Tibial nerve (tissue), 4 donors: ENCODE results near the gene TMEM132D. TPM values are rescaled to one million over a fixed set of nuclear protein-coding genes. Genes with fewer than 3 reads are reported as not detected.

ENCODE experiments used
- DNase-seq, 2 donors: peaks; one replicate each; pipeline ENCODE4 v3.0.0-alpha.2; 2019; ENCODE audit warnings: low spot score in 2 of 2
- H3K27ac ChIP-seq, 4 donors: fragments of 200-600 bp; sonication (generic) in 3 of 4; one replicate each; pipeline ENCODE4 v1.5.1; 2017 to 2019; ENCODE audit warnings: mild to moderate bottlenecking in 1 of 4
- H3K27me3 ChIP-seq, 2 donors: fragments of 200-600 bp; sonication (generic) in 1 of 2; one replicate each; pipeline versions ENCODE4 v1.5.1 to v1.6.0; 2017 to 2019
- H3K36me3 ChIP-seq, 3 donors: fragments of 200-600 bp; sonication (generic); one replicate each; pipeline ENCODE4 v1.5.1; 2018 to 2019
- H3K4me1 ChIP-seq, 4 donors: fragments of 200-600 bp; sonication (generic) in 3 of 4; one replicate each; pipeline ENCODE4 v1.5.1; 2017 to 2019
- H3K4me3 ChIP-seq, 4 donors: fragments of 200-600 bp; sonication (generic) in 3 of 4; one replicate each; pipeline ENCODE4 v1.5.1; 2017 to 2019; ENCODE audit warnings: mild to moderate bottlenecking in 1 of 4, moderate library complexity in 1 of 4
- H3K9me3 ChIP-seq, 4 donors: fragments of 200-600 bp; sonication (generic) in 3 of 4; one replicate each; pipeline ENCODE4 v1.5.1; 2017 to 2019
- EP300 ChIP-seq, 2 donors: sonication (generic); formaldehyde crosslinking; IDR thresholded peaks; one replicate each; pipeline ENCODE4 v1.6.1; 2017; ENCODE audit warnings: antibody characterized with exemption in 2 of 2, mild to moderate bottlenecking in 1 of 2
- POLR2A ChIP-seq, 2 donors: fragments of 450-650 bp; IDR thresholded peaks; one replicate each; pipeline ENCODE4 v1.6.1; 2017; ENCODE audit warnings: antibody characterized with exemption in 2 of 2, mild to moderate bottlenecking in 2 of 2, moderate library complexity in 2 of 2
- whole genome bisulfite sequencing, 2 donors: methylation state at CpG; one replicate each; pipeline ENCODE4 v1.1.5; 2018; 5-methylcytosine and 5-hydroxymethylcytosine counted together
- total RNA-seq, 4 donors: library from RNA; depleted of rRNA; stranded (reverse); fragments of >200 nt; gene quantifications; one replicate each; pipeline ENCODE4 v1.1.0, GENCODE V29; 2016
- TF ChIP-seq, protein P1 (sequence below), 5 experiments: fragments of 200-600 bp in 3 of 5; fragments of 450-650 bp in 2 of 5; sonication (generic) in 3 of 5; IDR thresholded peaks; one replicate each; pipeline ENCODE4 v1.5.1; 2016 to 2019; ENCODE audit warnings: antibody characterized with exemption in 5 of 5, mild to moderate bottlenecking in 3 of 5, moderate library complexity in 2 of 5

Gene TMEM132D
- total RNA-seq, 4 donors from 2014 or later: under 0.01 to 0.21 TPM; not detected in 2

DNA sequence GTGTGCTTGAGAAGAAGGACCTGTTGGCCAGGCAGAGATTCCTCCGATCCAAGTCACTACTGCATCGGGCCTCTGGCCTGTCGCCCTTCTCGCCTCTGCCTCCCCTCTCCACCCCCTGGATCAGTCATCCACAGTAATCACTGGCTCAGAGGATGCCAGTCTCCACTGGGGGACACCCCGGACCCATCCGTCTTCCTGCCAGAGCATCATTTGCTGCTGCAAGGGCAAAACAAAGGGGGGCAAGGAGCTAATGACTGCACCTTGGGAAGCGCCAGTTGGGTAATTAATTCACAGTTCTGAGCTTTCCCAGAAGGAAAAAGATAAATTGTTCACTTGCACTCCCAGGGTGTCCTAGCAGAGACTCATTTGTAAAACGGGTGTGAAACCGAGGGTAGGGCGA lies 835.1 kb downstream of the TMEM132D start:
- WGBS, 2 donors: 52 to 64% methylated on average over 10 of the region's 10 CpGs
- Histone ChIP-seq H3K4me1 (no peaks in the 10 kb centered on the region), H3K27ac (no peak overlapping the region)

DNA sequence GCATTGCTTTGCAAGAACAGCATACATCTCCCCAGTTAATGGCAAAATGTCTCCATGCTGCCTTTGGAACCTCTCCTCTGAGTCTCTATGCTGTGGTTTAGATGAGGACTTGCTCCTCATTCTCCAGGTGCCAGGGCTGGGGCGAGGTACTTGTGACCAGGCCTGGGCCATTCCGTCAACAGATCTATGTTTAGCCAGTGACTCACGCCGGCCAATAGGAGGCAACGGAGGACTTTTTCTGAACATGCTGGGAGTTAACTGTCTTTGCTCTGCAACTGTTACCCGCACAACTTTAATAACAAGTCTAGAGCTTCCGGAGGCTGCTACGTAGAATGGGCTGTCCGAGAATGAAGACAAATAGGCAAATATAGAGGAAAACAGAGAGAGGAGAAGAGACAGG lies 836.3 kb downstream of the TMEM132D start:
- TF ChIP-seq, protein P1, sequence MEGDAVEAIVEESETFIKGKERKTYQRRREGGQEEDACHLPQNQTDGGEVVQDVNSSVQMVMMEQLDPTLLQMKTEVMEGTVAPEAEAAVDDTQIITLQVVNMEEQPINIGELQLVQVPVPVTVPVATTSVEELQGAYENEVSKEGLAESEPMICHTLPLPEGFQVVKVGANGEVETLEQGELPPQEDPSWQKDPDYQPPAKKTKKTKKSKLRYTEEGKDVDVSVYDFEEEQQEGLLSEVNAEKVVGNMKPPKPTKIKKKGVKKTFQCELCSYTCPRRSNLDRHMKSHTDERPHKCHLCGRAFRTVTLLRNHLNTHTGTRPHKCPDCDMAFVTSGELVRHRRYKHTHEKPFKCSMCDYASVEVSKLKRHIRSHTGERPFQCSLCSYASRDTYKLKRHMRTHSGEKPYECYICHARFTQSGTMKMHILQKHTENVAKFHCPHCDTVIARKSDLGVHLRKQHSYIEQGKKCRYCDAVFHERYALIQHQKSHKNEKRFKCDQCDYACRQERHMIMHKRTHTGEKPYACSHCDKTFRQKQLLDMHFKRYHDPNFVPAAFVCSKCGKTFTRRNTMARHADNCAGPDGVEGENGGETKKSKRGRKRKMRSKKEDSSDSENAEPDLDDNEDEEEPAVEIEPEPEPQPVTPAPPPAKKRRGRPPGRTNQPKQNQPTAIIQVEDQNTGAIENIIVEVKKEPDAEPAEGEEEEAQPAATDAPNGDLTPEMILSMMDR (IDR thresholded peaks at IDR 0.05): no peak
- no peak for TF ChIP-seq POLR2A (IDR thresholded peaks at IDR 0.05)
- TF ChIP-seq EP300 (IDR thresholded peaks at IDR 0.05): no peak
- 37 to 45% methylated on average over 9 of the region's 9 CpGs for WGBS, 2 donors

More for the DNA sequence above, 835.1 kb downstream of the TMEM132D start:
- TF ChIP-seq EP300 (IDR thresholded peaks at IDR 0.05) (no peak), POLR2A (IDR thresholded peaks at IDR 0.05) (no peak)
- TF ChIP-seq, protein P1 (IDR thresholded peaks at IDR 0.05): no peak
- Histone ChIP-seq H3K9me3 (peaks cover 0 to 9% (median 0%) of the 10 kb centered on the region in 4 donors), H3K4me3 (no peak overlapping the region), H3K36me3 (no peaks in the 10 kb centered on the region), H3K27me3 (no peaks in the 10 kb centered on the region)
- no peak for DNase-seq

DNA sequence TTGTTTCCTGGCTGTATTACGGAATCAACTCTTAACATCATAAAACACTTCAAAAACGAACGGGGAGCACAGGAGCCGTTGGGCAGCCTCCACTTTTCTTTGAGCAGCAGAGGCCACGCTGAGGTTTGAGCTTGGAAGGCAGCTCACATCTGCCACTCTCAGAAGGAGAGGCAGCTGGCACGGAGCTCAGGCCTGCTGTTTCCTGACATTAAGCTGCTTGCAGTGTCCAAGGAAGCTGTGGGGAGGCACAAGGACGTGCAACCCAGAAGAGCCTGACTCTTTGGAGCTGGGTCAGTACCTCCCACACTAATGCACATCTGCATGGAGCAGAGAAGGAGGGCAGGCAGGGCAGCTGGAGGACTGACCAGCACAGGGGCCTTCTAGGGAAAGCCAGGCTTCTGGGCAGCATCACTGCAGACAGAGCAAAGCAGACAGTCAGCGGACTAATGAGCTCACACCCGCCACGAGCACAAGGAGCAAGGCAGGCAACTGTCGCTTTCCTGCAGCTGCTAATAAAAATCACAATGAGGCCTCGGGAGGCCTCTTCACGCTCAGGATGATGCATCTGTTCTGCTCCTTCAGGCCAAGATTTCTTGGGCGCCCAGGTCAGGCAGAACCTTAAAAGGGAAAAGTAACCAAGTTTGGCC lies 839.5 kb downstream of the TMEM132D start:
- DNase-seq: no peak
- Histone ChIP-seq H3K27me3 (no peaks in the 10 kb centered on the region), H3K4me1 (no peaks in the 10 kb centered on the region), H3K36me3 (no peaks in the 10 kb centered on the region), H3K9me3 (peaks cover 0 to 39% (median 0%) of the 10 kb centered on the region in 4 donors), H3K27ac (no peak overlapping the region), H3K4me3 (no peak overlapping the region)
- TF ChIP-seq POLR2A (IDR thresholded peaks at IDR 0.05): no peak
- TF ChIP-seq, protein P1 (IDR thresholded peaks at IDR 0.05): no peak
- no peak for TF ChIP-seq EP300 (IDR thresholded peaks at IDR 0.05)
- 37 to 41% methylated on average over 14 of the region's 14 CpGs for WGBS, 2 donors

More for the DNA sequence above, 836.3 kb downstream of the TMEM132D start:
- no peak for DNase-seq
- H3K9me3 ChIP-seq: peaks cover 0 to 21% (median 0%) of the 10 kb centered on the region in 4 donors
- no peak overlapping the region for H3K27ac ChIP-seq
- H3K4me3 ChIP-seq: no peak overlapping the region
- no peaks in the 10 kb centered on the region for H3K27me3 ChIP-seq
- H3K4me1 ChIP-seq: no peaks in the 10 kb centered on the region
- H3K36me3 ChIP-seq: no peaks in the 10 kb centered on the region

DNA sequence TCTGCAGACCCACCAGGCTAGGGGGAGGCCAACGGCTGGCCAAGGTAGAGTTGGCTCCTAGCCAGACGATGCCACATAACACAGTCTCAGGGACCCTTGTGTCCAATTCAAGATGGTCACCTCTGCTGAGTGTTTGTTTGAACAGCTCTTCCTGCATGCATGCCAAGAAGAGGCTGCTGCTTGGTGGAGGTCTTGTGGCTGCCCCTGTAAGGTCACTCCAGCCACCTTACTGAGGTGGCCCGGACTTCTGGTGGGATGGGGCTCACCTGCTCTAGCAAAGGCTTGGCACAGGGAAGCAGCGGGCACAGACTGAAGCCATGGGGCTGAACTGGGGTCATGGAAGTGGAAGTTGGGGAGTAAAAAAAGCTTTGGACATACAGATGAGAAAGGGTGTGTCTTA lies 840.2 kb downstream of the TMEM132D start:
- Histone ChIP-seq H3K4me3 (no peak overlapping the region), H3K4me1 (no peaks in the 10 kb centered on the region), H3K9me3 (peaks cover 0 to 37% (median 0%) of the 10 kb centered on the region in 4 donors), H3K27me3 (no peaks in the 10 kb centered on the region), H3K27ac (no peak overlapping the region), H3K36me3 (no peaks in the 10 kb centered on the region)
- WGBS, 2 donors: 78 to 79% methylated on average over 4 of the region's 4 CpGs
- no peak for DNase-seq
- TF ChIP-seq, protein P1 (IDR thresholded peaks at IDR 0.05): no peak
- TF ChIP-seq POLR2A (IDR thresholded peaks at IDR 0.05) (no peak), EP300 (IDR thresholded peaks at IDR 0.05) (no peak)

DNA sequence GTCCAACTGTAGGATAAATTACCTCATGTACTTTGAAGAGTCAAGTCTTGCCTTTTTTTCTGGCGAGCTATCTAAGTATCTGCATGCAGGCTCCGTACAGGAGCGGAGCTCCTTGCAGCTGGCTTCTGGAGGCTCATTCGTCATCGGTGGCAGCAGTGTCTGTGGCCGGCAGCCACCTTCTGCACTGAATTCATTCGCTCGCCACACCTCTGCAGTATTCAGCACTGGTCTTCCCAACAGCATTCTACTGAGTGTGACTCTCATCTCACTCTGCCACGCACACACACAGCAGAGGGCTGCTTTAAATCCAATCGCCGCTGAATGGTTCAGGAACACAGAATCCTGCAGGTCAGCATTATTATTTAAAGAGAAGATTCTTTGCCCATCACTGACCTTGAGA lies 850.6 kb downstream of the TMEM132D start:
- WGBS, 2 donors: 75 to 79% methylated on average over 11 of the region's 11 CpGs
- DNase-seq: no peak

More for the DNA sequence above, 850.6 kb downstream of the TMEM132D start:
- Histone ChIP-seq H3K27ac (no peak overlapping the region), H3K4me3 (no peak overlapping the region), H3K4me1 (no peaks in the 10 kb centered on the region), H3K27me3 (no peaks in the 10 kb centered on the region), H3K9me3 (peaks cover 0 to 9% (median 0%) of the 10 kb centered on the region in 4 donors), H3K36me3 (no peaks in the 10 kb centered on the region)
- TF ChIP-seq, protein P1 (IDR thresholded peaks at IDR 0.05): no peak
- TF ChIP-seq EP300 (IDR thresholded peaks at IDR 0.05): no peak
- no peak for TF ChIP-seq POLR2A (IDR thresholded peaks at IDR 0.05)
